NAMALWA (cell line): Measurements from ENCODE around the gene FGF4.

Source experiments
- DNase-seq: peaks from one replicate; pipeline ENCODE4 v3.0.0-alpha.2; 2015; ENCODE audit warnings: low spot score

The FGF4 gene

DNA sequence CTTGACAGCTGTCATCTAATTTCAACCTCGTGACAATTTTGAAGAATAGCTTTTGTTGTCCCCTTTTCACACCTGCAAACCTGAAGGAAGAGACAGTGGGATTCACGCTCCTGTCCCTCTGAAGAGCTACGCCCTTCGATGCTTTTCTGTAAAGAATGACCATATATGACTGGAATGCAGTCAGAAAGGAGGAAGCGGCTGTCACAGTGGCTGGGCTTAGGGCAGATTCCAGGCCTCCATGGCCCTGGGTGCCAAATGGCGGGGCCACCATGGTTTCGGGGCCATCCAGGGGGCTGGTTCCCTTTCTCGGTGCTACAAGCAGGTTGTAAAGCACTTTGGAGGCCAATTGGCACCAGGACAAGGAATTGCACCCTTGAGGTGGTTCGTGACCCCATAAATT lies 49.1 kb downstream of the FGF4 start:
- no peak for DNase-seq

DNA sequence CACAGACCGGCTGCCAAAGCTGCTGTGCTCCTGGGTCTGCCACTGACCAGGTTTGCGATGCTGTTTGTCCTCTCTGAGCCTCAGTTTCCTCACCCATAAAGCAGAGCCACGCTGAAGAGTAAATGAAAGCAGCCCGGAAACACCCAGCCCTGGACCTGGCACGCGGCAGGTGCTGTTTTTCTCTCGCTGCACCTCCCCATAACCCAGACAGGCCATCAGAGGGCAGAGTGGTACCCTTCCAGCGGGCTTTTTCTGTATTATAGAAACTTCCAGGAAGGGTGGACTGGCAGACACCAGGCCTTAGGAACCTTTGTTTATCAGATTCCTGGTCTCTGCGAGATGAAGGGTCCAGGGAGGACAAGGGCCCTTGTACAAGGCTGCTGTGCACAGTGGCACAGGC lies 53.4 kb downstream of the FGF4 start:
- DNase-seq = no peak

DNA sequence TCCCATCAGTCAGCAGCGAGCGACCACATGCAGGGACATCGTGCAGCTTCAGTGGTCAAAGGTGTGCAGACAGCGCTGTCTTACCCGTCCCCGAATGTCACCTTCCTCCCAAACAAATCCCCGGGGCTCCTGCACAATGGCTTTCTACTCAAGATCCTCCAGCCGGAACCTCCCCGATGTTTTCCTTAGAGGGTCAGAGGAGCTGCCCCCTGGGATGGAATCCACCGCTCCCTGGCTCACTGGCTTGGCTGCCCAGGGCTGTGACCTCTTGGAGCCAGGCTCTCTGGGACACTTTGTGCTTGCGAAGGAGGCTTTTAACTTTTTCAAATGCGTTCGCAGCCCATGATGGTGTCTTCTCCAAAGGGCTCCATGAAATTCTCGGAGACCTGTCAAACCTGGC lies 54.0 kb downstream of the FGF4 start:
- no peak for DNase-seq
